ENCODE data around the gene CLVS2.

Gene CLVS2

GRCh38 chr6:123024976-123025375 lies 28.9 kb downstream of the CLVS2 start:
- no peak for DNase-seq (ENCODE audit: low read depth in 3 of 3, low spot score in 1 of 3)

- DNase-seq (ENCODE audit: low read depth in 3 of 3, low spot score in 1 of 3), result no peak
These were observed 31.4 kb downstream of the CLVS2 start for GRCh38 chr6:123027408-123027807.

- DNase-seq (ENCODE audit: low read depth in 3 of 3, low spot score in 1 of 3), result no peak
These were observed 32.2 kb downstream of the CLVS2 start for GRCh38 chr6:123028263-123028662.

GRCh38 chr6:123030282-123030681 lies 34.2 kb downstream of the CLVS2 start:
- DNase-seq (ENCODE audit: low read depth in 3 of 3, low spot score in 1 of 3), result no peak

- no peak for DNase-seq (ENCODE audit: low read depth in 3 of 3, low spot score in 1 of 3)
These were observed 40.6 kb downstream of the CLVS2 start for GRCh38 chr6:123036648-123037047.

GRCh38 chr6:123039431-123039830 lies 43.4 kb downstream of the CLVS2 start:
- DNase-seq (ENCODE audit: low read depth in 3 of 3, low spot score in 1 of 3), result no peak

- DNase-seq (ENCODE audit: low read depth in 3 of 3, low spot score in 1 of 3), result no peak
These were observed 46.4 kb downstream of the CLVS2 start for GRCh38 chr6:123042401-123042800.

GRCh38 chr6:123044341-123044860 lies 48.4 kb downstream of the CLVS2 start:
- no peak for DNase-seq (ENCODE audit: low read depth in 3 of 3, low spot score in 1 of 3)

GRCh38 chr6:123053602-123054225 lies 57.7 kb downstream of the CLVS2 start:
- DNase-seq (ENCODE audit: low read depth in 3 of 3, low spot score in 1 of 3), result no peak

- DNase-seq (ENCODE audit: low read depth in 3 of 3, low spot score in 1 of 3), result no peak
These were observed 59.2 kb downstream of the CLVS2 start for GRCh38 chr6:123055256-123055655.

GRCh38 chr6:123062670-123063069 lies 66.6 kb downstream of the CLVS2 start:
- no peak for DNase-seq (ENCODE audit: low read depth in 3 of 3, low spot score in 1 of 3)

- no peak for DNase-seq (ENCODE audit: low read depth in 3 of 3, low spot score in 1 of 3)
These were observed 68.0 kb downstream of the CLVS2 start for GRCh38 chr6:123064038-123064437.

- no peak for DNase-seq (ENCODE audit: low read depth in 3 of 3, low spot score in 1 of 3)
These were observed 78.6 kb downstream of the CLVS2 start for GRCh38 chr6:123074616-123075015.

- DNase-seq (ENCODE audit: low read depth in 3 of 3, low spot score in 1 of 3), result no peak
These were observed 89.4 kb downstream of the CLVS2 start for GRCh38 chr6:123085403-123085802.

- no peak for DNase-seq (ENCODE audit: low read depth in 3 of 3, low spot score in 1 of 3)
These were observed 93.2 kb downstream of the CLVS2 start for GRCh38 chr6:123089226-123089625.

- no peak for DNase-seq (ENCODE audit: low read depth in 3 of 3, low spot score in 1 of 3)
These were observed 95.3 kb downstream of the CLVS2 start for GRCh38 chr6:123091091-123091895.

- DNase-seq (ENCODE audit: low read depth in 3 of 3, low spot score in 1 of 3), result no peak
These were observed 95.8 kb downstream of the CLVS2 start for GRCh38 chr6:123091896-123092271.

GRCh38 chr6:123094795-123095194 lies 98.8 kb downstream of the CLVS2 start:
- no peak for DNase-seq (ENCODE audit: low read depth in 3 of 3, low spot score in 1 of 3)

GRCh38 chr6:123105561-123105960 lies 109.5 kb downstream of the CLVS2 start:
- no peak for DNase-seq (ENCODE audit: low read depth in 3 of 3, low spot score in 1 of 3)

GRCh38 chr6:123116370-123116769 lies 120.3 kb downstream of the CLVS2 start:
- no peak for DNase-seq (ENCODE audit: low read depth in 3 of 3, low spot score in 1 of 3)

- no peak for DNase-seq (ENCODE audit: low read depth in 3 of 3, low spot score in 1 of 3)
These were observed 121.3 kb downstream of the CLVS2 start for GRCh38 chr6:123117145-123117908.

- no peak for DNase-seq (ENCODE audit: low read depth in 3 of 3, low spot score in 1 of 3)
These were observed 122.8 kb downstream of the CLVS2 start for GRCh38 chr6:123118811-123119210.

Data from stimulated activated CD4-positive, alpha-beta T cell treated with anti-CD3 and anti-CD28 coated beads, TNF-alpha, amount 100 ng/mL, for 1 hour (primary cell).